H1 (cell line): ENCODE results near the gene MBTPS1. TPM values are rescaled to one million over a fixed set of nuclear protein-coding genes. Genes with fewer than 3 reads are reported as not detected.

Experiments
- CTCF ChIA-PET: fragments of 300-600 bp; sonication (Branson Sonifier 250); formaldehyde crosslinking; loops from one replicate; lab custom pipeline; 2021; ENCODE audit not compliant: partially characterized antibody; lab: Charles Lee
- POLR2A ChIA-PET: fragments of 300-600 bp; sonication (Branson Sonifier 250); formaldehyde crosslinking; loops from one replicate; lab custom pipeline; 2021; ENCODE audit warnings: inconsistent platforms; ENCODE audit not compliant: partially characterized antibody; lab: Charles Lee
- DNase-seq, 2 experiments: peaks; one replicate each; pipeline versions ENCODE4 v3.0.0 to v3.0.0-alpha.2; 2010 to 2022; ENCODE audit warnings: low spot score in 2 of 2, low read depth in 1 of 2, mixed read lengths in 1 of 2
- FAIRE-seq: peaks from 2 replicates; lab custom pipeline; 2011; peaks lifted over from hg19 to GRCh38; lab: Jason Lieb, UNC
- H2AFZ ChIP-seq: 2 replicates; pipeline ENCODE4 v1.8.1; 2012; ENCODE audit warnings: low read length, inconsistent platforms
- H2AK5ac ChIP-seq: 2 replicates; pipeline ENCODE4 v1.6.1; 2013; ENCODE audit warnings: low read depth, low read length
- H2BK120ac ChIP-seq: replicated peaks from 2 replicates; pipeline ENCODE3; 2013; ENCODE audit warnings: low read depth, low read length, inconsistent platforms
- H2BK12ac ChIP-seq: 2 replicates; pipeline ENCODE4 v1.6.1; 2013; ENCODE audit warnings: low read depth, low read length
- H2BK15ac ChIP-seq: 2 replicates; pipeline ENCODE4 v1.6.1; 2013; ENCODE audit warnings: low read length
- H2BK20ac ChIP-seq: 2 replicates; pipeline ENCODE4 v1.6.1; 2013; ENCODE audit warnings: low read length
- H2BK5ac ChIP-seq: 2 replicates; pipeline ENCODE4 v1.6.1; 2013; ENCODE audit warnings: low read depth, low read length
- H3K14ac ChIP-seq: 2 replicates; pipeline ENCODE4 v1.6.1; 2013; ENCODE audit warnings: inconsistent platforms; ENCODE audit not compliant: insufficient read length
- H3K18ac ChIP-seq: 2 replicates; pipeline ENCODE4 v1.6.1; 2013; ENCODE audit warnings: low read length; ENCODE audit errors: extremely low read depth
- H3K23ac ChIP-seq: 2 replicates; pipeline ENCODE4 v1.6.1; 2013; ENCODE audit warnings: inconsistent platforms; ENCODE audit not compliant: insufficient read length
- H3K23me2 ChIP-seq: 2 replicates; pipeline ENCODE4 v1.6.1; 2013; ENCODE audit warnings: low read depth, low read length
- H3K27ac ChIP-seq: 2 replicates; pipeline ENCODE4 v1.6.1; 2011; ENCODE audit warnings: low read depth, low read length, inconsistent platforms
- H3K27me3 ChIP-seq, 4 experiments: replicated peaks in 1 of 4; 1 replicate in 1 of 4; 2 replicates in 3 of 4; pipeline versions ENCODE4 v1.6.1 to v1.8.1; 2011 to 2013; ENCODE audit warnings: low read length in 3 of 4, mild to moderate bottlenecking in 3 of 4, inconsistent platforms in 2 of 4, mixed read lengths in 2 of 4, moderate library complexity in 1 of 4; ENCODE audit not compliant: control insufficient read depth in 3 of 4, insufficient read depth in 3 of 4; ENCODE audit errors: extremely low read depth in 1 of 4
- H3K36me3 ChIP-seq, 4 experiments: 2 replicates each; pipeline versions ENCODE4 v1.6.1 to v1.8.1; 2011 to 2013; ENCODE audit warnings: mild to moderate bottlenecking in 4 of 4, low read length in 3 of 4, moderate library complexity in 2 of 4, control low read depth in 1 of 4, inconsistent platforms in 1 of 4; ENCODE audit not compliant: insufficient read depth in 4 of 4, control insufficient read depth in 2 of 4
- H3K4ac ChIP-seq: replicated peaks from 2 replicates; pipeline ENCODE3; 2013; ENCODE audit warnings: low read length, low read depth, mixed read lengths, inconsistent platforms; ENCODE audit not compliant: insufficient read length
- H3K4me1 ChIP-seq, 4 experiments: replicated peaks in 1 of 4; 1 replicate in 1 of 4; 2 replicates in 3 of 4; pipeline versions ENCODE4 v1.6.1 to v1.8.1; 2011 to 2013; ENCODE audit warnings: low read length in 3 of 4, inconsistent platforms in 2 of 4, mixed read lengths in 1 of 4; ENCODE audit not compliant: insufficient read depth in 4 of 4, control insufficient read depth in 3 of 4
- H3K4me2 ChIP-seq, 2 experiments: 2 replicates each; pipeline versions ENCODE4 v1.6.1 to v1.8.1; 2011 to 2013; ENCODE audit warnings: low read depth in 2 of 2, low read length in 2 of 2, control low read depth in 1 of 2, inconsistent platforms in 1 of 2, mild to moderate bottlenecking in 1 of 2; ENCODE audit not compliant: insufficient read depth in 1 of 2
- H3K4me3 ChIP-seq, 4 experiments: fragments of 200-600, 300-600 bp in 1 of 4; sonication (generic), shearing (Covaris generic), sonication (Bioruptor Twin) in 1 of 4; 2 replicates each; pipeline versions ENCODE4 v1.5.1 to v1.8.1; 2011 to 2016; ENCODE audit warnings: low read length in 4 of 4, low read depth in 3 of 4, control low read depth in 2 of 4, inconsistent platforms in 2 of 4, mild to moderate bottlenecking in 2 of 4, mixed read lengths in 1 of 4, moderate library complexity in 1 of 4; ENCODE audit not compliant: insufficient read depth in 2 of 4; ENCODE audit errors: extremely low read depth in 1 of 4
- H3K56ac ChIP-seq: replicated peaks from 2 replicates; pipeline ENCODE3; 2013; ENCODE audit warnings: low read depth, mild to moderate bottlenecking, mixed read lengths, low read length, inconsistent platforms; ENCODE audit not compliant: insufficient read length
- H3K79me1 ChIP-seq: 2 replicates; pipeline ENCODE4 v1.6.1; 2013; ENCODE audit warnings: low read depth, low read length, control low read depth
- H3K79me2 ChIP-seq, 2 experiments: 2 replicates each; pipeline versions ENCODE4 v1.6.1 to v1.8.1; 2012 to 2013; ENCODE audit warnings: low read length in 2 of 2, mild to moderate bottlenecking in 2 of 2, inconsistent platforms in 1 of 2; ENCODE audit not compliant: insufficient read depth in 2 of 2, control insufficient read depth in 1 of 2
- H3K9ac ChIP-seq, 4 experiments: replicated peaks in 1 of 4; 1 replicate in 1 of 4; 2 replicates in 3 of 4; pipeline versions ENCODE4 v1.6.1 to v1.8.1; 2011 to 2013; ENCODE audit warnings: low read depth in 3 of 4, low read length in 3 of 4, control low read depth in 2 of 4, mild to moderate bottlenecking in 2 of 4, moderate library complexity in 2 of 4, inconsistent platforms in 1 of 4; ENCODE audit errors: extremely low read depth in 1 of 4
- H3K9me3 ChIP-seq, 2 experiments: 2 replicates each; pipeline versions ENCODE4 v1.6.1 to v1.8.1; 2012 to 2013; ENCODE audit warnings: mild to moderate bottlenecking in 2 of 2, moderate library complexity in 2 of 2, control low read depth in 1 of 2, inconsistent platforms in 1 of 2, low read depth in 1 of 2, low read length in 1 of 2, mixed read lengths in 1 of 2; ENCODE audit not compliant: insufficient read depth in 2 of 2
- H4K20me1 ChIP-seq, 2 experiments: replicated peaks in 1 of 2; 2 replicates each; pipeline versions ENCODE3 to v1.8.1; 2011 to 2013; ENCODE audit warnings: inconsistent platforms in 2 of 2, low read length in 2 of 2, mild to moderate bottlenecking in 1 of 2; ENCODE audit not compliant: insufficient read depth in 2 of 2, control insufficient read depth in 1 of 2
- H4K5ac ChIP-seq: 2 replicates; pipeline ENCODE4 v1.6.1; 2013; ENCODE audit warnings: low read length, low read depth, mixed read lengths, inconsistent platforms; ENCODE audit not compliant: insufficient read length
- H4K8ac ChIP-seq: 2 replicates; pipeline ENCODE4 v1.8.0; 2013; ENCODE audit warnings: mild to moderate bottlenecking, moderate library complexity, low read length, inconsistent platforms; ENCODE audit not compliant: insufficient read depth; ENCODE audit errors: extremely low read depth
- H4K91ac ChIP-seq: replicated peaks from 2 replicates; pipeline ENCODE3; 2013; ENCODE audit warnings: low read length, mixed read lengths, inconsistent platforms; ENCODE audit not compliant: insufficient read length
- ATF2 ChIP-seq: IDR thresholded peaks from 2 replicates; pipeline ENCODE4 v1.6.1; 2012; ENCODE audit warnings: low read length, inconsistent platforms
- GABPA ChIP-seq: IDR thresholded peaks from 2 replicates; pipeline ENCODE4 v1.6.1; 2011; ENCODE audit warnings: mild to moderate bottlenecking, low read length, moderate library complexity, borderline replicate concordance; ENCODE audit not compliant: insufficient read depth
- KDM1A ChIP-seq: fragments of 200-600, 300-600 bp; sonication (generic); IDR thresholded peaks from 2 replicates; pipeline ENCODE4 v1.7.1; 2016; ENCODE audit warnings: mild to moderate bottlenecking, low read length, borderline replicate concordance
- RBBP5 ChIP-seq: IDR thresholded peaks from 2 replicates; pipeline ENCODE4 v1.7.1; 2012; ENCODE audit warnings: low read depth, mild to moderate bottlenecking, inconsistent platforms, low read length, moderate library complexity, borderline replicate concordance
- SIX5 ChIP-seq: IDR thresholded peaks from 2 replicates; pipeline ENCODE4 v1.6.1; 2011; ENCODE audit warnings: mild to moderate bottlenecking, low read depth, low read length
- SP2 ChIP-seq: IDR thresholded peaks from 2 replicates; pipeline ENCODE4 v1.6.1; 2012; ENCODE audit warnings: mild to moderate bottlenecking, low read length, inconsistent platforms
- SP4 ChIP-seq: IDR thresholded peaks from 2 replicates; pipeline ENCODE4 v1.6.1; 2012; ENCODE audit warnings: low read length, inconsistent platforms
- SRF ChIP-seq: IDR thresholded peaks from 2 replicates; pipeline ENCODE4 v1.6.1; 2011; ENCODE audit warnings: mild to moderate bottlenecking, low read depth, low read length, moderate library complexity
- TBP ChIP-seq: IDR thresholded peaks from 2 replicates; pipeline ENCODE4 v1.6.1; 2011; ENCODE audit warnings: low read depth, low read length, improper control_type of control experiment
- TEAD4 ChIP-seq: IDR thresholded peaks from 2 replicates; pipeline ENCODE4 v1.6.1; 2012; ENCODE audit warnings: low read depth, low read length, inconsistent platforms, mixed read lengths
- WGBS, 2 experiments: shearing (Covaris generic) in 1 of 2; methylation state at CpG; one replicate each; pipeline versions ENCODE4 v1.1.6 to v1.1.7; 2013 to 2015; ENCODE audit warnings: low lambda C conversion rate in 2 of 2, mixed read lengths in 2 of 2, inconsistent platforms in 1 of 2, low coverage in 1 of 2, missing lambda C conversion rate in 1 of 2; ENCODE audit not compliant: insufficient replicate concordance in 2 of 2, insufficient coverage in 1 of 2, insufficient read length in 1 of 2; ENCODE audit errors: extremely low coverage in 1 of 2, missing lambda C conversion rate in 1 of 2; 5-methylcytosine and 5-hydroxymethylcytosine counted together
- polyA plus RNA-seq, 7 experiments: library from polyadenylated mRNA; depleted of rRNA in 3 of 7; stranded (reverse) in 5 of 7; unstranded in 2 of 7; fragments of >200 nt in 5 of 7; fragments of 200-250 nt in 2 of 7; gene quantifications; 1 replicate in 5 of 7; 2 replicates in 1 of 7; 4 replicates in 1 of 7; pipeline versions ENCODE4 v1.2.1 to v1.2.3, GENCODE V29; 2011 to 2013; ENCODE audit warnings: missing spikeins in 2 of 7, mixed read lengths in 2 of 7
- total RNA-seq: library from RNA; stranded (reverse); fragmentation: NEBNext Ultra II Directional; extraction: Animal tissue kit (Norgen Biotek cat#: 25700); gene quantifications from 2 replicates; pipeline ENCODE4 v1.2.1, GENCODE V29; 2021

The MBTPS1 gene
- total and polyA plus RNA-seq, 2 of the 8 experiments (the other 6 are each of a cell fraction or from before 2014, with no cell fraction given) = 30.6 to 53.3 TPM

- Histone ChIP-seq H3K18ac (no peak overlapping the region), H4K91ac (no peak overlapping the region), H2BK120ac (no peak overlapping the region), H3K36me3 (peaks cover 3 to 40% (median 23%) of the 10 kb centered on the region in 4 experiments; a peak in 7 of 8 replicates), H2AFZ (no peak overlapping the region), H4K8ac (no peak overlapping the region), H2AK5ac (no peak overlapping the region), H3K79me2 (no peaks in the 10 kb centered on the region), H3K27ac (no peak overlapping the region), H3K9me3 (no peaks in the 10 kb centered on the region), H3K4ac (no peak overlapping the region), H3K56ac (no peak overlapping the region), H3K79me1 (peaks cover 2% of the 10 kb centered on the region; the same call in 1 of the 2 replicates), H3K27me3 (no peaks in the 10 kb centered on the region), H2BK20ac (no peak overlapping the region), H3K4me2 (no peak overlapping the region), H3K9ac (no peak overlapping the region), H2BK12ac (no peak overlapping the region), H4K20me1 (peaks cover 1 to 6% of the 10 kb centered on the region in 2 experiments), H3K14ac (no peak overlapping the region), H3K4me1 (no peaks in the 10 kb centered on the region), H2BK15ac (no peak overlapping the region), H3K23ac (no peak overlapping the region), H3K4me3 (no peak overlapping the region), H3K23me2 (no peaks in the 10 kb centered on the region; the same call in 1 of the 2 replicates), H2BK5ac (no peak overlapping the region), H4K5ac (no peak overlapping the region)
- ChIA-PET POLR2A (interaction anchor here (1.0 to 1.5 kb wide), 2 partner anchors 12 to 14 kb away, joined by 3 to 6 read pairs; partner anchors contain the start of gene SLC38A8), CTCF (interaction anchor here (0.8 to 21.4 kb wide), 6 partner anchors 12 to 130 kb away, joined by 3 to 366 read pairs (median 44); partner anchors contain the start of genes OSGIN1 and SLC38A8)
- no peak for FAIRE-seq
- WGBS, 2 experiments = 92% methylated on average over 19 of the region's 19 CpGs; no CpG with 5 or more reads in 1 of the 2 experiments
- DNase-seq = no peak
- TF ChIP-seq RBBP5 (no peak), SIX5 (no peak), SP2 (no peak), ATF2 (no peak), SP4 (no peak), KDM1A (no peak), TBP (no peak), GABPA (no peak), SRF (no peak), TEAD4 (no peak)
These were observed 60.7 kb downstream of the MBTPS1 start for GRCh38 chr16:84055801-84056634.
